Liver (tissue), 5 donors: Measurements from ENCODE around the gene PEX11B. TPM values are rescaled to one million over a fixed set of nuclear protein-coding genes. Genes with fewer than 3 reads are reported as not detected.

Experiments used
- EGR1 ChIP-seq, 2 donors: IDR thresholded peaks; 2 replicates each; pipeline ENCODE4 v1.6.1; 2016 to 2018; ENCODE audit warnings: antibody characterized with exemption in 2 of 2, low read depth in 2 of 2
- FOXA1 ChIP-seq: IDR thresholded peaks from 2 replicates; pipeline ENCODE4 v1.6.1; 2016; ENCODE audit warnings: antibody characterized with exemption
- GABPA ChIP-seq, 2 donors: IDR thresholded peaks in 1 of 2; conservative IDR thresholded peaks in 1 of 2; 2 replicates each; pipeline ENCODE4 v1.6.1; 2016; ENCODE audit warnings: antibody characterized with exemption in 2 of 2, mild to moderate bottlenecking in 1 of 2, moderate library complexity in 1 of 2
- NR2F2 ChIP-seq: IDR thresholded peaks from 2 replicates; pipeline ENCODE4 v1.6.1; 2016; ENCODE audit warnings: antibody characterized with exemption
- RAD21 ChIP-seq, 2 donors: IDR thresholded peaks; 2 replicates each; pipeline ENCODE4 v1.6.1; 2016; ENCODE audit warnings: antibody characterized with exemption in 2 of 2, mild to moderate bottlenecking in 2 of 2
- polyA plus RNA-seq, 2 donors: library from polyadenylated mRNA; stranded (reverse) in 1 of 2; unstranded in 1 of 2; fragments of 200-250 nt in 1 of 2; fragments of >200 nt in 1 of 2; fragmentation: Nextera tagmentation in 1 of 2; extraction: Ambion mirVana in 1 of 2; gene quantifications; one replicate each; pipeline versions ENCODE4 v1.2.1 to v1.2.3, GENCODE V29; 2013 to 2015
- total RNA-seq, 2 donors: library from RNA; depleted of rRNA; stranded (reverse); fragments of >200 nt; gene quantifications; one replicate each; pipeline ENCODE4 v1.2.3, GENCODE V29; 2014
- TF ChIP-seq, protein P1 (sequence below): fragments of 150-350 bp; IDR thresholded peaks from 2 replicates; pipeline ENCODE4 v1.5.1; 2017; ENCODE audit warnings: improper control_type of control experiment, low read depth, low read length; ENCODE audit not compliant: missing input control
- donor health status: healthy.
- donor health status: healthy.
- donor health status: healthy.

PEX11B gene
- total and polyA plus RNA-seq, 4 donors: 13.4 to 21.0 (median 16.1) TPM

DNA sequence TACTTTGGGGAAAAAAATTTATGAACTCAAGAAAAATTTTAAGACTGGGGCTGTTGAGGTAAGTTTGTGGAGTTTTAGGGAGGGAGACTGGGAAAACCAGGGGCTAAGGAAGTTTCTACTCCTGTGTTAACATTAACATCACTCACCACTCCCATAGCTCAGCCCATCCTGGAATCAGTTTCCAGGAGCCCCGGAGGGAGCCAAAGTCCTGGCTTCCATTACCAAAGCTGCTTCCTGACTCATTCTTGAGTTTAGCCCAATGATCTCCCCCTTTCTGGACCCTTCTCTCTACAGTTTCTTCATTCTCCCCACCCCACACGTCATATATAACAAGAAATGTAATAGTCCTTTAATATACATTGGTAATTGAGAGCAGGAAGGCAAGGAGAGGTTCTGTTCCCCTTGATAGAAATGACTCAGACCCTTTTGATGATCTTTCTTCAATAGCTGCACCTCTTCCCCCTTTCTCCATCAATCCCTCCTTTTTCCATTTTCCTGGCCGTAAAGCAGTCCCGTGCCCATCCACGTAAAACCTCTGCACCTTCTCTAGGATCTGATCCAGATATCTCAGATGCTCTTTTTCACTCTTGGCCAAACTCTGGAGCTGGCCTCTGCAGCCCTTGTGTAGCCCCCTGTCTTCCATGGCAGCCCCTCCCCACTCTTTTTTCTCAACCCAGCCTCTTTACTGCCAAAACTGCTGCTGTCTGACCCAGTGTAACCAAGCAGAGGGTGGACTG is 55.1 kb downstream of the PEX11B start (continued):
- no peak for TF ChIP-seq RAD21 (IDR thresholded peaks at IDR 0.05)
- TF ChIP-seq, protein P1, sequence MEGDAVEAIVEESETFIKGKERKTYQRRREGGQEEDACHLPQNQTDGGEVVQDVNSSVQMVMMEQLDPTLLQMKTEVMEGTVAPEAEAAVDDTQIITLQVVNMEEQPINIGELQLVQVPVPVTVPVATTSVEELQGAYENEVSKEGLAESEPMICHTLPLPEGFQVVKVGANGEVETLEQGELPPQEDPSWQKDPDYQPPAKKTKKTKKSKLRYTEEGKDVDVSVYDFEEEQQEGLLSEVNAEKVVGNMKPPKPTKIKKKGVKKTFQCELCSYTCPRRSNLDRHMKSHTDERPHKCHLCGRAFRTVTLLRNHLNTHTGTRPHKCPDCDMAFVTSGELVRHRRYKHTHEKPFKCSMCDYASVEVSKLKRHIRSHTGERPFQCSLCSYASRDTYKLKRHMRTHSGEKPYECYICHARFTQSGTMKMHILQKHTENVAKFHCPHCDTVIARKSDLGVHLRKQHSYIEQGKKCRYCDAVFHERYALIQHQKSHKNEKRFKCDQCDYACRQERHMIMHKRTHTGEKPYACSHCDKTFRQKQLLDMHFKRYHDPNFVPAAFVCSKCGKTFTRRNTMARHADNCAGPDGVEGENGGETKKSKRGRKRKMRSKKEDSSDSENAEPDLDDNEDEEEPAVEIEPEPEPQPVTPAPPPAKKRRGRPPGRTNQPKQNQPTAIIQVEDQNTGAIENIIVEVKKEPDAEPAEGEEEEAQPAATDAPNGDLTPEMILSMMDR: no peak
- no peak for TF ChIP-seq NR2F2
- no peak for TF ChIP-seq GABPA (IDR thresholded peaks at IDR 0.05 in 1 of 2, conservative IDR thresholded peaks at IDR 0.05 in 1 of 2)
- no peak for TF ChIP-seq FOXA1
- no peak for TF ChIP-seq EGR1 (IDR thresholded peaks at IDR 0.05; ENCODE audit: low read depth in 2 of 2)

Other genes starting within 250 kb of the PEX11B start
- 10 to 100 TPM; 40.5 to 85.4 TPM for gene PDZK1, start 211.3 kb downstream of the PEX11B start, total RNA-seq
- gene PDZK1, start 211.3 kb downstream of the PEX11B start, polyA plus RNA-seq: 10 to 100 TPM; 42.0 to 79.2 TPM
- gene CD160, start 199.2 kb downstream of the PEX11B start, total RNA-seq: 1 to 10 TPM; 1.0 to 1.1 TPM
- gene CD160, start 199.2 kb downstream of the PEX11B start, polyA plus RNA-seq: 1 to 10 TPM in 1 of 2 donors, under 1 TPM in 1; 0.54 to 1.4 TPM
- gene RNF115, start 94.6 kb downstream of the PEX11B start, total RNA-seq: 10 to 100 TPM in 1 of 2 donors, 1 to 10 TPM in 1; 8.5 to 10.0 TPM
- gene RNF115, start 94.6 kb downstream of the PEX11B start, polyA plus RNA-seq: 1 to 10 TPM; 3.2 to 6.7 TPM
- gene POLR3C, start 94.5 kb downstream of the PEX11B start, total RNA-seq: 10 to 100 TPM; 12.6 to 22.0 TPM
- 1 to 10 TPM; 6.3 to 8.5 TPM for gene POLR3C, start 94.5 kb downstream of the PEX11B start, polyA plus RNA-seq
- gene NUDT17, start 73.1 kb downstream of the PEX11B start, total RNA-seq: 1 to 10 TPM in 1 of 2 donors, under 1 TPM in 1; 0.59 to 2.1 TPM
- gene NUDT17, start 73.1 kb downstream of the PEX11B start, polyA plus RNA-seq: 1 to 10 TPM in 1 of 2 donors, under 1 TPM in 1; 0.78 to 1.3 TPM
- gene PIAS3, start 59.6 kb downstream of the PEX11B start, total RNA-seq: 1 to 10 TPM; 1.7 to 3.4 TPM
- gene PIAS3, start 59.6 kb downstream of the PEX11B start, polyA plus RNA-seq: 1 to 10 TPM; 4.5 to 6.3 TPM
- gene ANKRD35, start 32.9 kb downstream of the PEX11B start, total RNA-seq: 1 to 10 TPM in 1 of 2 donors, under 1 TPM in 1; 0.05 to 1.2 TPM
- 1 to 10 TPM; 1.6 to 1.9 TPM for gene ANKRD35, start 32.9 kb downstream of the PEX11B start, polyA plus RNA-seq
- 1 to 10 TPM in 1 of 2 donors, under 1 TPM in 1; 0.23 to 2.2 TPM for gene ITGA10, start 8.7 kb downstream of the PEX11B start, total RNA-seq
- gene ITGA10, start 8.7 kb downstream of the PEX11B start, polyA plus RNA-seq: under 1 TPM; 0.20 to 0.61 TPM
- 10 to 100 TPM; 48.8 to 62.5 TPM for gene RBM8A, start 8.8 kb upstream of the PEX11B start, total RNA-seq
- gene RBM8A, start 8.8 kb upstream of the PEX11B start, polyA plus RNA-seq: 10 to 100 TPM; 52.6 to 66.2 TPM
- 1 to 10 TPM; 6.5 to 8.6 TPM for gene LIX1L, start 39.3 kb upstream of the PEX11B start, total RNA-seq
- gene LIX1L, start 39.3 kb upstream of the PEX11B start, polyA plus RNA-seq: 1 to 10 TPM; 4.6 to 6.0 TPM
- gene ANKRD34A, start 45.9 kb upstream of the PEX11B start, total RNA-seq: under 1 TPM in 1 of 2 donors, not detected in 1; 0.17 TPM
- gene ANKRD34A, start 45.9 kb upstream of the PEX11B start, polyA plus RNA-seq: under 1 TPM; 0.06 to 0.13 TPM
- 10 to 100 TPM; 11.9 to 12.7 TPM for gene POLR3GL, start 46.0 kb upstream of the PEX11B start, total RNA-seq
- gene POLR3GL, start 46.0 kb upstream of the PEX11B start, polyA plus RNA-seq: 10 to 100 TPM; 19.8 to 23.4 TPM
- 100 to 1,000 TPM in 1 of 2 donors, 10 to 100 TPM in 1; 84.7 to 223 TPM for gene TXNIP, start 77.9 kb upstream of the PEX11B start, total RNA-seq
- gene TXNIP, start 77.9 kb upstream of the PEX11B start, polyA plus RNA-seq: 10 to 100 TPM; 53.8 to 99.2 TPM
- 10 to 100 TPM; 68.0 to 80.5 TPM for gene HJV, start 103.0 kb upstream of the PEX11B start, total RNA-seq
- gene HJV, start 103.0 kb upstream of the PEX11B start, polyA plus RNA-seq: 100 to 1,000 TPM; 115 to 138 TPM
- 1 to 10 TPM in 1 of 2 donors, under 1 TPM in 1; 0.89 to 1.9 TPM for gene NBPF10, start 226.1 kb upstream of the PEX11B start, total RNA-seq
- gene NBPF10, start 226.1 kb upstream of the PEX11B start, polyA plus RNA-seq: under 1 TPM; 0.39 to 0.57 TPM